Middle frontal gyrus (tissue), 1 donor: Measurements from ENCODE around the gene RILPL2.
"Not testable (repeated sequence)": the region's sequence is repeated elsewhere in the genome, so short reads cannot be mapped to it uniquely, and the experiment has no call there.

Source experiments
- DNase-seq: peaks from one replicate; pipeline ENCODE4 v3.0.0-alpha.2; 2015; ENCODE audit warnings: low spot score; ENCODE audit errors: extremely low spot score

The RILPL2 gene

GRCh38 chr12:123407269-123407668, 29.2 kb downstream of the RILPL2 start:
- not testable (repeated sequence) for DNase-seq

DNA sequence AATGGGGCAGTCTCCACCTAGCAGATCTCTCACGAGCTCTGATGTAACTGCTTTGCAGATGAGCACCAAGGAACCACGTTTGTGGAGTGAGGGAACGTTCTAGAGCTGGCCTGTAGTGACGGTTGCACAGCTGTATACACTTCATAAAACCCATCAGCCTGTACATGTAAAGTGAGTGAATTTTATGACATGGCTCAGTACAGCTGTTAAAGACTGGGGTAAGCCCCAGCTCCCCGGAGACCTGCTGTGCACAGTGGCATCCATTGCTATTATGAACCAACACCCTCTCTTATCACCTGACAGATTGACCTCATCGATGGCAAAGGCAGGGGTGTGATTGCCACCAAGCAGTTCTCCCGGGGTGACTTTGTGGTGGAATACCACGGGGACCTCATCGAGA, 31.9 kb downstream of the RILPL2 start:
- DNase-seq: no peak

- DNase-seq: no peak
These were observed 34.5 kb downstream of the RILPL2 start for GRCh38 chr12:123401753-123402683.

- no peak for DNase-seq
These were observed 37.2 kb downstream of the RILPL2 start for GRCh38 chr12:123399255-123399617.

GRCh38 chr12:123398550-123399254, 37.8 kb downstream of the RILPL2 start:
- no peak for DNase-seq

- no peak for DNase-seq
These were observed 38.3 kb downstream of the RILPL2 start for GRCh38 chr12:123398177-123398549.

DNA sequence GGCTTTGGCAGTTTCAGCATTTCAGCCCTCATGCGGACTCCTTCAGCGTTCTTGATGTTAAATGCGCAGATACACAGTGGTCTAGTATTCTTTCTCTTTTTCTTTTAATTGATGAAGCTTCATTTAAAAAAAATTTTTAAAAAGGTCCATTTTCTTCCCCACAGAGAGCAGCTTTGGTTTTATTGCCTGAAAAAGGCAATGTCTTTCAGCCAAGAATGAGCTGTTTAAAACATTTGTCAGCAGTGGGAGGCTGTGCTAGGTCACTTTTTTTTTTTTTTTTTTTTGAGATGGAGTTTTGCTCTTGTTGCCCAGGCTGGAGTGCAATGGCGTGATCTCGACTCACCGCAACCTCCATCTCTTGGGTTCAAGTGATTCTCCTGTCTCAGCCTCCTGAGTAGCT, 39.1 kb downstream of the RILPL2 start:
- DNase-seq: no peak

DNA sequence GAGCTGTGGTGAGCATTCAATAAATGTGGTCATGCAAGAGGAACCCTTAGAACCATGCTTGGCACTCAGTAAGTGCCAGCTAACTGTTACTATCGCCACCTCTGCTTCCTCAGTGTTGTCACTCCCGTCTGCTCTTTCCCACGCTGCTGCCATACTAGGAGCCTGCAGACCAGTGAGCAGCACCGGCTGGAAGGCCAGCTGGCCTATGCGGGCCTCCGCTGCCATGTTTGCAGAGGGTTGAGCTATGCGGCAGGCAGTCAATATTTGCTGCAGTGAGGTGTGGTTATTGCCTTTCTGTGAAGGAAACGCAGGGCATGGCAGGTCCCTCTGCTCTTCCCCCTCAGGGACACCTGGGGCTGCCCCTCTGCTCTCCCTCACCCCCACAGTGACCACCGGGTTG, 39.5 kb downstream of the RILPL2 start:
- DNase-seq: no peak

DNA sequence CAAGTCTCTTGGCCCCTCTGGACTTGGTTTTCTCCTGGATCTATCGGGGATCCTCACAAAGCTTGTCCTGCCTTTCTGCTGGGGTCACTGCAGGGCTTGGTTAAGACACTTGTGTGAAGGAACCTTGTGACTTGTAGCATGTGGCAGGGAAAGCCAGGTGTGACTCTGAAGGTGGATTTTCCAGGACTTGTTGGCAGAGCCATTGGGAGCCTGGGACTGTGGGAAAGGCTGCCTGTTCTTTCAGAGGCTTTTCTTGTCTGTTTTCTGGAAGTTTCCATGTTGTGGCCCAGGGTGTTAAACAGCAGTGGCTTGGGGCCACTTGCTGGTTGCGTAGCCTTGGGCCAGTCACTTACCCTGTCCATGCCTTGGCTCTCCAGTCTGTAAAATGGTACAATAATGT, 39.9 kb downstream of the RILPL2 start:
- DNase-seq: no peak

DNA sequence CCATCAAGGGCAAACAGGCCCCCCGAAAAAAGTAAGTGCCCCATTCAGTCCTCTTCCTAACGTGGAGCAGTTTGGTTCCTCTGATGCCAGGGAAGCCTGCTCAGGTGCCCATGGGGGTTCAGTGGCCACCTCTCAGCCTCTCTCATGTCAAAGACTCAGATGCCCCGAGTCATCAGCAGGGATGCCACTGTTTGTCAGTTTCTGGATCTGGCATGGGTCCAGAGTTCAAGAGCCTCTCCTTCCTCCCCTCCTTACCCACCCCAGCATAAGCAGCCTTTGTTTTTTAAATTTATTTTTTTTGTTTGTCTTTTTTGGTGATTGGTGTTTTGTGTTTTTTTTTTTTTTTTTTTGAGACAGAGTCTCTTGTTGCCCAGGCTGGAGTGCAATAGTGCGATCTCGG, 41.2 kb downstream of the RILPL2 start:
- DNase-seq: no peak

GRCh38 chr12:123393747-123394146, 42.7 kb downstream of the RILPL2 start:
- no peak for DNase-seq

DNA sequence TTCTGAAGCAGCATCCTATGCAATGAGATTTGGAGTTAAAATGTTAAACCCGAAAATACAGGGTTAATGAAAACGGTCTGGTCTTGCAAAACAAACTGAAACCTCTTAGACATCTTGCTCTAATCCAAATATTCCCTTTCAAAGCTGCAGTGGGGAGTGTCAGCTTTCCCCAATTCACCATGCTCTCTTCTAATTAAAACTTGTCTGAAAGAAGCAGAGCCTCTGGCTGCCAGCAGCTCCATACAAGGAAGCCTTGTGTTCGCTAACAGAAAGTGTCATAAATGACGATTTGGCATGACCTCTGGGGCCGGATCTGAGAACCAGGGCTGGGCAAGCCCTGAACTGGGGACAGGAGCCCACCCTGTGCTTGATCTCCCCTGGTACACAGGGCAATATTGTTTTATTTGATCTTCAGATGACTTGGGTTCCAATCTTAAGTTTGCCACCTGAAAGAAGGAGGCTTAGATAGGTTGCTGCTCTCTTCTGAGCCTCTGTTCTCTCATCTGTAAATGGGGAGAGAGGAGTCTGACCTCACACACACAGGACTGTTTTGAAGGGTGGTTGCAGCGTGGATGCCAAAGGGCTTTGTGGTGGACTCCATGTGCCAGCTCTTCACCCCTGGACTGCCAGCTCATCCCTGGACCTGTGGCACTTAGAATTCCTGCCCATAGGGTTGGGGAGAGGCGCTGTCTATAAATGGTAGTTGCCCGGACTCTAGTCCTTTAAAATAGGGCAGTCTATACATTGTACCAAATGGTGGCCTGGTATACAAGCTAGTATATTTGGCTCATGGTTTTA, 44.7 kb downstream of the RILPL2 start:
- DNase-seq: no peak

- no peak for DNase-seq
These were observed 45.7 kb downstream of the RILPL2 start for GRCh38 chr12:123390498-123391426.

GRCh38 chr12:123389560-123390351, 46.7 kb downstream of the RILPL2 start:
- DNase-seq: no peak

GRCh38 chr12:123388951-123389559, 47.4 kb downstream of the RILPL2 start:
- no peak for DNase-seq

DNA sequence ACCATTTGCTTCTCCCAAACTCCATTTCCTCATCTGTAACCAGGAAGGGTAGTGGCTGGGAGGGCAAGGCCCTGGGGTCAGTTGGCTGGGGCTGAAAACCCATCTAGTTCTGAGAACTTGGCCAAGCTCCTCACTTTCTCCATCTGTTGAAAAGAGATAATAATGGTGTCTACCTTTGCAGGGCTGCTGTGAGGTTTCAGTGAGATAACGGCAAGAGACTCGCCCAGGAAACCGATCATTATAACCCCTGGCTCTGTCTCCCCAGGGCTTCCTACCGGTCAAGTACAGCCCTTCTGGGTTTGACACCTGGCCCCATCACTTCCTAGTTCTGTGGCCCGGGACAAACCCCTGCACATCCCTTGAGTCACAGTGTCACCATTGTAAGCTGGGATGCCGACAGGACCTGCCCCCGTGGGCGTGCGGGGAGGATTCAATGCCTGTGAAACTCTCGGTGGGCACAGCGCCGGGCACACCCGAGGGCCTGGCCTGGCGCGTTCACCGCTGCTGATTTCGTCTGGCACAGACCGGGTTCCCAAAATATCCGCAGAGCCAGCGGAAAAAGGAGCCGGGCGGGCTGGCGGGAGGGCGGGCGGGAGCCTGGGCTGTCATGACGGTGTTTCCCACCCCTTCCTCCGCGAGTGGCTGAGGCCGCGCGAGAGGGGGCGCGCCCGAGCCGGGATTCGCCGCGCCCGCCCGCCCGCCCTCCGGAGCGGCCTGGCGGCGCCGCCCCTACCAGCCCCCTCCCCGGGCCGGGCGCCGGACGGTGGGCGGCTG, 48.1 kb downstream of the RILPL2 start:
- DNase-seq: no peak

GRCh38 chr12:123387508-123388176, 48.8 kb downstream of the RILPL2 start:
- DNase-seq: no peak

GRCh38 chr12:123385536-123385935, 50.9 kb downstream of the RILPL2 start:
- DNase-seq: not testable (repeated sequence)
